Mucosa of descending colon (tissue), 3 donors: ENCODE measurements around the gene RETREG1. TPM values are rescaled to one million over a fixed set of nuclear protein-coding genes. Genes with fewer than 3 reads are reported as not detected.

ENCODE experiments used
- ATAC-seq: fragments of 200-7000 bp; cut with Tn5 transposase; one replicate; pipeline ENCODE4 v1.9.1; 2020; ENCODE audit warnings: mild to moderate bottlenecking, moderate library complexity
- DNase-seq, 3 donors: peaks; one replicate each; pipeline ENCODE4 v3.0.0-alpha.2; 2020
- H3K36me3 ChIP-seq: fragments of 200-600 bp; one replicate; pipeline ENCODE4 v1.8.0; 2021; ENCODE audit warnings: low read depth, mild to moderate bottlenecking
- H3K4me1 ChIP-seq: fragments of 200-600 bp; one replicate; pipeline ENCODE4 v1.8.0; 2021; ENCODE audit warnings: low read depth, mild to moderate bottlenecking
- H3K4me3 ChIP-seq: fragments of 200-600 bp; one replicate; pipeline ENCODE4 v1.8.0; 2021; ENCODE audit warnings: mild to moderate bottlenecking
- H3K9me3 ChIP-seq: fragments of 200-600 bp; one replicate; pipeline ENCODE4 v1.8.0; 2021; ENCODE audit warnings: mild to moderate bottlenecking
- CTCF ChIP-seq: fragments of 200-600 bp; IDR thresholded peaks from one replicate; pipeline ENCODE4 v1.8.0; 2022; ENCODE audit warnings: antibody characterized with exemption, mild to moderate bottlenecking
- intact Hi-C, 2 donors: fragments of 100-400 bp; cut with DNase I in 1 of 2; cut with micrococcal nuclease in 1 of 2; formaldehyde crosslinking; loops; one replicate each; pipeline versions ENCODE4 v1.11.0 to v1.11.1; 2022; cut with DNase I, micrococcal nuclease
- total RNA-seq, 3 donors: library from RNA; stranded (reverse); fragmentation: NEBNext Ultra II Directional in 2 of 3; extraction: Animal tissue kit (Norgen Biotek cat#: 25700) in 2 of 3; gene quantifications; one replicate each; pipeline versions ENCODE4 v1.2.1 to v1.2.4, GENCODE V29; 2021 to 2023
- donor health status: DM: no; HTN: no; CAD: no; lungs with moderate emphysema.
- donor health status: DM: no; HTN: no; CAD: no.
- donor health status: DM: no; HTN: yes; CAD: no.

The RETREG1 gene
- total RNA-seq, 3 donors from 2014 or later = 54.1 to 102 (median 55.8) TPM

- TF ChIP-seq CTCF = no peak
- Histone ChIP-seq H3K4me1 (no peaks in the 10 kb centered on the region), H3K4me3 (no peak overlapping the region), H3K36me3 (no peaks in the 10 kb centered on the region), H3K9me3 (no peaks in the 10 kb centered on the region)
- DNase-seq = no peak
- intact Hi-C loops = no loop called here
- ATAC-seq = no peak
Observed at GRCh38 chr5:16602182-16602581, 14.6 kb downstream of the RETREG1 start.

GRCh38 chr5:16600946-16601345 lies 15.9 kb downstream of the RETREG1 start:
- TF ChIP-seq CTCF = no peak
- Histone ChIP-seq H3K9me3 (no peaks in the 10 kb centered on the region), H3K4me1 (no peaks in the 10 kb centered on the region), H3K4me3 (no peak overlapping the region), H3K36me3 (no peaks in the 10 kb centered on the region)
- DNase-seq = no peak
- intact Hi-C loops = no loop called here
- ATAC-seq = no peak

GRCh38 chr5:16600397-16600796 lies 16.4 kb downstream of the RETREG1 start:
- peak in 1 of 3 donors; percentile 17 for DNase-seq
- no peak overlapping the region for H3K4me3 ChIP-seq
- no peak for TF ChIP-seq CTCF
- no peaks in the 10 kb centered on the region for H3K4me1 ChIP-seq
- ATAC-seq = peak; percentile 23
- no peaks in the 10 kb centered on the region for H3K9me3 ChIP-seq
- intact Hi-C loops = no loop called here
- H3K36me3 ChIP-seq = no peaks in the 10 kb centered on the region

- H3K36me3 ChIP-seq = no peaks in the 10 kb centered on the region
- ATAC-seq (no peak), DNase-seq (no peak)
- TF ChIP-seq CTCF = no peak
- no peak overlapping the region for H3K4me3 ChIP-seq
- H3K9me3 ChIP-seq = no peaks in the 10 kb centered on the region
- no peaks in the 10 kb centered on the region for H3K4me1 ChIP-seq
- intact Hi-C loops = no loop called here
Observed at GRCh38 chr5:16597946-16598694, 18.7 kb downstream of the RETREG1 start.

DNA sequence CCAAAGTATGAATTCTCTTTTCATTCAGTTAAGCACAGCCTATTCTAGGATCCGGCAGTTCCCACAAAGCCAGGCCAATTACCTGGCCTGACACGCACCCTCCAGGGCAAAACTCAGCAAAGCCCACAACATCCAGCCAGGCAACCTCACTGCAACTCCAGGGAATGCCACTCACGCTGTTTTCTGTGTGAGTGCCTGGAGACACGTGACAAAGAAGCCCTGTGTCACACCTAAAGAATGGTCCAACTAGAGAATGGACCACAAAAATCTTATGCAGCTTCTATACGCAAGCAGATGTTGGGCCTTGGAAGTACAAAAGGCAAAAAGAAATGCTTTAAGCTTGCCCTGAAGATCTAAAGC lies 20.2 kb downstream of the RETREG1 start:
- intact Hi-C loops = no loop called here
- DNase-seq = no peak
- Histone ChIP-seq H3K9me3 (no peaks in the 10 kb centered on the region), H3K4me3 (no peak overlapping the region), H3K36me3 (no peaks in the 10 kb centered on the region), H3K4me1 (no peaks in the 10 kb centered on the region)
- ATAC-seq = no peak
- TF ChIP-seq CTCF = no peak
